ENCODE results near the gene PNPLA3. TPM values are rescaled to one million over a fixed set of nuclear protein-coding genes. Genes with fewer than 3 reads are reported as not detected.

PNPLA3 gene
- total and polyA plus RNA-seq, 12 donors: 0.08 to 0.95 (median 0.27) TPM; not detected in 5

DNA sequence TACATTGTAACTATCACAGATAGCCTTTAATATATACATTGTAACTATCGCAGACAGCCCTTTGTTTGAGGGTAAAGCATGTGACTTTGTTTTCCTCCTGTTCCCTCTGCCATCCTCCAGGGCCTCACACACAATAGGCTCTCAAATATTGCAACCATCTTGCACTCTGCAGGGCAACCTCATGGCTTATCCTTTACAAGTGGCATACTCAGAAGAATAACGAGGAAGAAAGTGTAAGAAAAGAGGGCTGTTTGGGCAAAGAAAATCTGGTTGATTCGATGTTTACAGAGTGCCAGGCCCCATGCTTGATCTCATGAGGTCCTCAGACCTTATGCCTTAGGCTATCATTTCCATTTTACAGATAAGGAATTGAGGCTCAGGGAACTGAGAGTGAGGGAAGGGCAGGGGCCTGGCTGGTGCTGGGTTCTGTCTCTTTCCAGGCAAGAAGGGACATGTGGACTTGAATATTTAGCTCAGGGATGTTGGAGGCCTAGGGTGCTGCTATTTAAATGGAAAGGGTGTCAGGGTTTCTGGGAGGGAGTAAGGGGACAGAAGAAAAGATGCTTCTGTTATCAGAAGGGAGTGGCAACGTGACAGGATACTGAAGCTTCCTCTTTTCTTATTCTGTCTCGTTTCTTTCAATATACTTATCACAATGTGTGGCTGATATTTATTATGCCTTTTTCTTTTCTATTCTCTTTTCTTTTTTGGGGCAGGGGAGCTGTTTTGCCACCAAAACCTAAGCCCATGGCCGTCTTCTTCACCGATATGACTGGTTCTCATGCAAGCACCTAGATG is 30.6 kb downstream of the PNPLA3 start:
- DNase-seq: no peak
- 40 to 44% methylated on average over 7 of the region's 7 CpGs for WGBS, 2 donors
- intact Hi-C loops (cut with DNase I): loop anchor here in 1 of 10 donors (10.0 kb wide), 1 partner anchor 139 kb away; the partner anchor contains the start of gene EFCAB6
- Histone ChIP-seq H3K4me1 (peaks cover 11 to 37% (median 35%) of the 10 kb centered on the region in 9 donors), H3K9me3 (no peaks in the 10 kb centered on the region), H3K27me3 (peaks cover 0 to 10% (median 0%) of the 10 kb centered on the region in 7 donors), H3K4me3 (peak overlapping the region in 9 of 10 donors; percentile 71 to 97 (median 92)), H3K36me3 (no peaks in the 10 kb centered on the region), H3K27ac (peak overlapping the region in 3 of 10 donors; percentile 90 to 95 (median 92))
- TF ChIP-seq, protein P1, sequence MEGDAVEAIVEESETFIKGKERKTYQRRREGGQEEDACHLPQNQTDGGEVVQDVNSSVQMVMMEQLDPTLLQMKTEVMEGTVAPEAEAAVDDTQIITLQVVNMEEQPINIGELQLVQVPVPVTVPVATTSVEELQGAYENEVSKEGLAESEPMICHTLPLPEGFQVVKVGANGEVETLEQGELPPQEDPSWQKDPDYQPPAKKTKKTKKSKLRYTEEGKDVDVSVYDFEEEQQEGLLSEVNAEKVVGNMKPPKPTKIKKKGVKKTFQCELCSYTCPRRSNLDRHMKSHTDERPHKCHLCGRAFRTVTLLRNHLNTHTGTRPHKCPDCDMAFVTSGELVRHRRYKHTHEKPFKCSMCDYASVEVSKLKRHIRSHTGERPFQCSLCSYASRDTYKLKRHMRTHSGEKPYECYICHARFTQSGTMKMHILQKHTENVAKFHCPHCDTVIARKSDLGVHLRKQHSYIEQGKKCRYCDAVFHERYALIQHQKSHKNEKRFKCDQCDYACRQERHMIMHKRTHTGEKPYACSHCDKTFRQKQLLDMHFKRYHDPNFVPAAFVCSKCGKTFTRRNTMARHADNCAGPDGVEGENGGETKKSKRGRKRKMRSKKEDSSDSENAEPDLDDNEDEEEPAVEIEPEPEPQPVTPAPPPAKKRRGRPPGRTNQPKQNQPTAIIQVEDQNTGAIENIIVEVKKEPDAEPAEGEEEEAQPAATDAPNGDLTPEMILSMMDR (IDR thresholded peaks at IDR 0.05): no peak
- no peak for ATAC-seq

DNA sequence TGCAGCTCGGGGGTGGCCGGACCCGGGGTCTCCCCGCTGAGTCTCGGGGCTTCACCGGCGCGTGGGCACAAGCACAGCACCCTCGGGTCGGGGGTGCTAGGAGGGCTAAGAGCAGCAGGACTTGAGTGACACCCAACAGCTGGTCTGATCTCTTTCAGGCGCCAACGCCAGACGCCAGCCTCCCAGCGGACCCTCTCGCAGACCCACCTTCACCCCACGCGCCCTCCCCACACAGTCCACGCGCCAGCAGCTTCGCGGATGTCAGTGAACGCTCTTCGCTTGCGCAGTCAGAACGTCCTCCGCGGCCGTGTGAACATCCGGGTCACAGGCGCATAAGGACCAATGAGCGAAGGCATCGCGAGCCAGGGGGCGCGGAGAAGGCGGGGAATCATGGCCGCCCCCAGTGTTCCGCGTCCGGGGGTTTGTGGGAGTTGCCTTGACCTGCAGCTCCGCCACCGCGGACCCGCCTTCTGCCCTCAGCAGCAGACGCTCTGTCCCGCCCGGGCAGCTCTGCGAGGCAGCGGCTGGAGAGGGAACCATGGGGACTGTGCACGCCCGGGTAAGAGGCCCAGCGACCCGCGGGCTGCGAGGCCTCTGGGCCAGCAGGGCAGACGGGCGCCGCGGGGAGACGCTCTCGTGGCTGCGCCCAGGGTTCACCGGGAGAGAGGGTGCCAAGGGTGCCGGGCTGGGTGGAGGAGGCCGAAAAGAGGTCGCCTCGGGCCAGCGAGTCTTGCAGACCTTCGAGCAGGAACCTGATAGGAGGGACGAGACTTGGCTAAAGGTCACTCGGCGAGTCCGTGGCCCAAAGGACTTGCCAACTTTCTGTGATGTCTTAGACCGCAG is 31.7 kb downstream of the PNPLA3 start, which contains the start of gene SAMM50:
Gene SAMM50, plus strand, starts transcription at position 403 of the 843 bp plus-strand sequence. Its CDS starts 136 bp downstream, at position 539.
- Histone ChIP-seq H3K4me1 (peaks cover 11 to 37% (median 35%) of the 10 kb centered on the region in 9 donors), H3K4me3 (peak within 1 kb of the TSS; percentile 71 to 98 (median 92)), H3K36me3 (peaks cover 0 to 6% (median 0%) of the 10 kb centered on the region in 9 donors), H3K9me3 (no peaks in the 10 kb centered on the region), H3K27me3 (peaks cover 0 to 10% (median 0%) of the 10 kb centered on the region in 7 donors), H3K27ac (peak within 1 kb of the TSS; percentile 61 to 95 (median 90))
- WGBS, 2 donors: 0% methylated on average over 68 to 74 of the region's 74 CpGs
- intact Hi-C loops (cut with DNase I): loop anchor here in 1 of 10 donors (10.0 kb wide), 1 partner anchor 140 kb away; the partner anchor contains the start of gene EFCAB6
- TF ChIP-seq, protein P1 (IDR thresholded peaks at IDR 0.05): peak in 3 of 9 donors; percentile 12 to 22 (median 12)
- peak; percentile 96 to 99 (median 99) for ATAC-seq
- peak; percentile 93 for DNase-seq

DNA sequence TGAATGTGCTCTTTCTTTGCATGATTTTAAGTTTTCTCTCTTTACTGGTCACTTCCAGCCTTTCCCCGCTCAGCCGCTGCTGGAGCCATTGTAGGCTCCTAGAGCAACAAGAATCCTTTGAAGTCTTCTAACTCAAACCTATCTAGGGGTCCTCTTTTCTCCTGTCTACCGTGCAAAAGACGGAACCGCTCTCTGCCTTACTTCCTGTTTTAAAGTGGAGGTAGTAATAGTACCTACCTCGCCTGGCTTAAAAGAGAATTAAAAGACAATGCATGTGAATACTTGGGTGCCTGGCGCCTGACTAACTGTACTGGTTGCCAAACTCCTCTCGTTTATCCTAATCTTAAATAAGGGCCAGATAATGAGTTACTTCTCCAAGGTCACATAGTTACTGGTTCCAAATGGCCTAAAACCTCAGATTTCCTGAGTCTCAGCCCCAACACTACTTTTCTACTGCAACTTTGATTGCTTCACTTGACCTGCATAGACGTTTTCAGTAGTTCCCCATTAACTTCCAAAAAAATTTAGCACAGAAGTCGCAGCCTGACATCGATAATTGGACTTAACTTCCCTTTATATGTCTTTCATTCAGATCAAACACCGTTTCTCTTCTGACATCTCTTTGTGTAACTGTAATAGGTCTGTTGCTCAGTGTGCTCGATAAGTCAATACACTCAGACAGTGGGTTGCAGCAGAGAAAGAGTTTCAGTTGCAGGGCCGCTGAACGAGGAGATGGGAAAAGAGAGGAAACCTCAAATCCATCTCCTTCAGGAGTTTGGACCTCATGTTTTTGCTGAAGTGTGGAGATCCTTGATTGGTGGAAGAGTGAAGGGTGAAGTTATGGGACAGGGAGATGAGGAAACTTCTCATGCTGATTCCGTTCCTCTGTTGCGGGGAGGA is 32.5 kb downstream of the PNPLA3 start:
- DNase-seq: no peak
- Histone ChIP-seq H3K4me1 (peaks cover 11 to 37% (median 35%) of the 10 kb centered on the region in 9 donors), H3K27me3 (peaks cover 0 to 10% (median 0%) of the 10 kb centered on the region in 7 donors), H3K36me3 (peaks cover 0 to 13% (median 0%) of the 10 kb centered on the region in 9 donors), H3K4me3 (peak overlapping the region; percentile 71 to 98 (median 92)), H3K27ac (peak overlapping the region; percentile 61 to 95 (median 90)), H3K9me3 (no peaks in the 10 kb centered on the region)
- TF ChIP-seq, protein P1 (IDR thresholded peaks at IDR 0.05): no peak
- 40 to 42% methylated on average over 17 of the region's 17 CpGs for WGBS, 2 donors
- intact Hi-C loops (cut with DNase I): loop anchor here in 1 of 10 donors (10.0 kb wide), 1 partner anchor 141 kb away; the partner anchor contains the start of gene EFCAB6
- peak in 2 of 8 donors; percentile 1 for ATAC-seq

All from heart right ventricle (tissue), 16 donors.